Measurements from ENCODE around the gene NOP9.

The NOP9 gene

GRCh38 chr14:24283796-24284460 lies 15.7 kb upstream of the NOP9 start:
- no peak for DNase-seq

DNA sequence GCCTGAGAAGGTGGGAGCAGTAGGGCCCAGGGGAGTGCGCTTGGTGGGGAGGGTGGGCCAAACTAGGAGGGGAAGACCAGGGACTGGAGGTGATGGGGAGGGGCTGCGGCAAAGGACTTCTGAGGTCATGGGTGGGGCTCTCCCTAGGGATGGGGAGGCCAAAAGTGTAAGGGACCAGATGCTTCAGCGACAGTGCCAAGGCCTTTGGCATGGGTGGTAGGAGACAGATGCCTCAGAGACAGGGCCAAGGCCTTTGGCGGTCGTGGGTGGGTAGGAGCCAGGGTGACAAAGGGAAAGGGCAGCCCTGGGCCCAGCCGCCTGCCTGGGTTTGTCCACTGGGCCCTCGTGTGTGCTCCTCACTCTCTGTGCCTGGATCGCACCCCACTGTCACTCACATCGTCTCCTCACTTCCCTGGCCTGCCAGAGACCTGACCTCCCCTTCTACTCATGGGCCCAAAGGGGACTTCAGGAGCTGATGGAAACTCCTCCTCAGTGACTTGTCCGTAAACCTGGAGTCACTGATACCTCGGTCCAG lies 15.1 kb upstream of the NOP9 start:
- no peak for DNase-seq

DNA sequence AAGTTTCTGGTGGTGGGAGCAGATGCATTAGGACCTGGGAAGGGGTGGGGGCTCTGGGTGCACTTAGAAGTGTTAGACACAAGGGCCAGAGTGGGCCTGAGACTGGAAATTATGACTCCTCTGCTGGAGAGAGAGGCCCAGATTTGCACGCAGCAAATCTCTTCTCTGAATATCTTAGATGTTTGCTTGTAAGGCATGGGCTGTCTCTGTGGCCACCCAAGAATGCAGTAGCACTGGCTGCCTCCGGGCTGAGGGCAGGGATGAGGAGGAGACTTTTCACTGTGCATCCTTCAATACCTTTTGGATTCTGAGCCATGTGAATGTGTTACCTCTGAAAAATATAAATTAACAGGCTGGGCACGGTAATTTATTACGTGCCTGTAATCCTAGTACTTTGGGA lies 14.3 kb upstream of the NOP9 start:
- DNase-seq = no peak

DNA sequence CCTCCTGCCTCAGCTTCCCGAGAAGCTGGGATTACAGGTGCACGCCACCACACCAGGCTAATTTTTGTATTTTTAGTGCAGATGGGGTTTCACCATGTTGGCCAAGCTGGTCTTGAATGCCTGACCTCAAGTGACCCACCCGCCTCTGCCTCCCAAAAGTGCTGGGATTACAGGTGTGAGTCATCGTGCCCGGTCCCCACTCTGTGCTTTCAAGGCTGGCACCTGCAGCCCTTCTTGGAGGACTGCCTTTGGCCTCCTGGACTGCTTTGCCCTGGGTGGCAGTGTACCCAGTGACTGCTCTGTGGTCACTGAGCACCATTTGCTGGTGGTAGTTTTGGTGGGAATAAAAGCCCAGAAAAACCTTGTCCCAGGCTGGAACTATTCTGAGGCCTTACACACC lies 12.7 kb upstream of the NOP9 start:
- no peak for DNase-seq

GRCh38 chr14:24289649-24290280 lies 9.9 kb upstream of the NOP9 start:
- no peak for DNase-seq

DNA sequence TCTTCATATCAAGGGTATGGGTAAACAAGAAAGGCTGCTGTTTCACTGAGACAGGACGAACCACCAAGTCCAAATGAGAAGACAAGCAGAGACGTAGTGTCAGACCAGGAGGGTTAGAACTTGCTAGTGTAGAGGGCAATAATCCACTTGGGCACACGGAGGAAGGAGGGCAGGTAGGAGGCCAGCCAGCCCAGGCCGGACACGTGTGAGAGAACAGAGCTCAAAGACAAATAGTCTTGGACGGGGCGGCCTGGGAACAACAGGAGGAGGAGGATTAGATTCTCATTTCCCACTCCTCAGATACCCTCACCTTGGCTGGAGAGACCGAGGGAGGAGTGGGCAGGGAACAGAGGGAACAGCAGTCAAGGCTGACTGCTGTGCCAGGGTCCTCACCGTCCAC lies 8.9 kb upstream of the NOP9 start:
- DNase-seq = no peak

DNA sequence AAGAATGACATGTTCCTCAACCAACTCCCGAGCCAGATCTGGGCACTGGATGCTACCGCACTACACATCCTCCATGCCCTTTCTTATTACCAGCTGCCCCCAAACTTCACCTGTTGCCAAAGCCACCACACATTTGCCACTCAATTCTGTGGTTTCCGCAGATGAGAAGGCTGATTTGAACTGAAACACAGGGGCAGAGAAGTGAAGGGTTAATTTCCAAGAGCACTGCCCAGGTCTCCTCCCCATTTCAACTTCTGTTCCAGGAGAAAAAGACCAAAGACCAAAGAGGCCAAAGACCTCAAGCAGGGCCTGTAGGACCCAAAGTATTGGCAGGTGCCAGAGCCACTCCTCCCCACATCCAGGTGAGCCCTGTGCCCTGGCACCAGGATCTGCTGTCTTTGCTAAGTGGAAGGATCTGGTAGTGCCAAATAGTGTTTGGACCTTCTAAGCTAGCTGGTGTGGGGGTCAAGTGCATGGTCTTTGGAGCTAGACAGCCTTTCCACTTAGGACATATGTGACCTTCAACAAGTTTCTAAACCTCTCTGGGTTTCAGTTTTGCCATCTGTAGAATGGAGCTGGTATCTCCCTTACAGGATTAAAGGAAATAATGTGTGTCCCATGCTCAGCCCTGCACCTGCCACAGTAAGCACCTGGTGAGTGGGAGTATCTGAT lies 8.1 kb upstream of the NOP9 start:
- no peak for DNase-seq

- DNase-seq = no peak
Measured at GRCh38 chr14:24292118-24292807, 7.4 kb upstream of the NOP9 start.

DNA sequence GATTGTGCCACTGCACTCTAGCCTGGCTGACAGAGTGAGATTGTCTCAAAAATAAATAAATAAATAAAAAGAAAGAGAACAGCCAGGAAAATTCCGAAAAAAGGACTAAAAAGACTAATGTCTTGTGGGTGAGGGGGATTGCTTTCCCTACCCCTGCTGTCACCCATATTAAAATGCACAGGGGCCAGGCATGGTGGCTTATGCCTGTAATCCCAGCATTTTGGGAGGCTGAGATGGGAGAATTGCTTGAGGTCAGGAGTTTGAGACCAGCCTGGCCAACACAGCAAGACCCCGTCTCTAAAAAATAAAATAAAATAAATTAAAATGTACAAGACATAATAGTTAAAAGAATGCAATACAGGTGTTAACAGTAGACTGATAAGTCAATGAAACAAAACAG lies 6.1 kb upstream of the NOP9 start:
- DNase-seq = no peak

DNA sequence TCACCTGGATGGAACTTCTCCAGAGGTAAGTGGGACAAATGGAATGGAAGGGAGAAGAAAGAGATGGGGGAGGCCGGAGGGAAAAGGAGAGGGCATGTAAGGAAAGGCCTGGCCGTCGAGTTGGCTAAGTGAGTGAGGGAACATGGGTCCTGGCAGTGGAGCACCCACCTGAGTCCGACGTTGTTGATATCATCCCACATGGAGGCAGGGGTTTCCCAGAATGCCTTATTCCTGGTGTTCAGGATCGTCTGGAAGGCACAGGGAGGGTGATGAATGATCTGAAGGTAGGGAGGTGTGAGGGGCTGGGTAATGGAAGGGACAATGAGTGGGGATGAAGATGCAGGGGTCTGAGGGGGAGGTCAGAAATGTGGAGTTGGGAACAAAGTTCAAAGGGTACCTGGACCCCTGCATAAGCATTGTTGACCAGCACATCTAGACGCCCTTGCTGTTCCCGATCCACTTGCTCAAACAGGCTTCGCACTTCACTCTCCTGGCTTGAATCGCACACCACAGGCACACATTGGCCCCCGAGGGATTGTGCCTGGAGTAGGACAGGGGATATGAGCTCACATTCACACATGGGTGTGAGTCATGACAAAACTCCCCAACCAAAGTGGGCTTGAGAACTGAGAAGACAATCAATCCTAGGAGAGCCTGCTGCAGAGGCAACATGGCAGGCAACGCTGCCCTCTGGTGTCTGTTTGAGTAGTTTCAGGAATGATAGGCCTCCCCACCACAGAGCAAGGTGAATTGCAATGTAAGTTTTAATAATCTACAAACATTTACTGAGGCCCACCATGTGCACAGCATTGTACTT lies 3.1 kb upstream of the NOP9 start:
- peak; percentile 73 for DNase-seq

- DNase-seq = no peak
Measured at GRCh38 chr14:24297190-24297964, 2.3 kb upstream of the NOP9 start.

GRCh38 chr14:24298892-24299254 lies 777 bp upstream of the NOP9 start:
- no peak for DNase-seq

DNA sequence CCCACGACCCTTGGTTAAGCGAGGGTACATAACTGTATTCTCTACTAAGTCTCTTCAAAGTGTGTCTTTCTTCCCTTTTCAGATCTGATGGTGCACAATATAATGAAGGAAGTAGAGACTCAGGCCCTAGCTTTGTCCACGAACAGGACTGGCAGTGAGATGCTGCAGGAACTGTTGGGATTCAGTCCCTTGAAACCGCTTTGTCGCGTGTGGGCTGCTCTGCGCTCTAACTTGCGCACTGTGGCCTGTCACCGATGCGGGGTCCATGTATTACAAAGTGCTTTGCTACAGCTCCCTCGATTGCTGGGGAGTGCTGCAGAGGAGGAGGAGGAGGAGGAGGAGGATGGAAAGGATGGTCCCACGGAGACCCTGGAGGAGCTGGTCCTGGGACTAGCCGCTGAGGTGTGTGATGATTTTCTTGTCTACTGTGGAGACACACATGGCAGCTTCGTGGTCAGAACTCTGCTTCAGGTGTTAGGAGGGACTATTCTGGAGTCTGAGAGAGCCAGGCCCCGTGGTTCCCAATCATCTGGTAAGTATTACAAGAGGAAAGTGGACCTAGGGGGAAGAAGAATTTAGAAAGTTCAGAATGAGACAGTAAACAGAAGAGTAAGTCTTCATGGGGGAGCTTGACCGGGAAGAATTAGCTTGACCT lies 803 bp downstream of the NOP9 start:
- DNase-seq = no peak

GRCh38 chr14:24304019-24304387 lies 4.4 kb downstream of the NOP9 start:
- DNase-seq = no peak

- peak; percentile 13 for DNase-seq
Measured at GRCh38 chr14:24307156-24307574, 7.5 kb downstream of the NOP9 start.

- DNase-seq = peak; percentile 67
Measured at GRCh38 chr14:24307575-24308341, 8.1 kb downstream of the NOP9 start, which contains the start of gene CIDEB. TSS of gene CIDEB (minus strand) at chr14:24307977. CDS start at chr14:24307858, 119 bp downstream.

DNA sequence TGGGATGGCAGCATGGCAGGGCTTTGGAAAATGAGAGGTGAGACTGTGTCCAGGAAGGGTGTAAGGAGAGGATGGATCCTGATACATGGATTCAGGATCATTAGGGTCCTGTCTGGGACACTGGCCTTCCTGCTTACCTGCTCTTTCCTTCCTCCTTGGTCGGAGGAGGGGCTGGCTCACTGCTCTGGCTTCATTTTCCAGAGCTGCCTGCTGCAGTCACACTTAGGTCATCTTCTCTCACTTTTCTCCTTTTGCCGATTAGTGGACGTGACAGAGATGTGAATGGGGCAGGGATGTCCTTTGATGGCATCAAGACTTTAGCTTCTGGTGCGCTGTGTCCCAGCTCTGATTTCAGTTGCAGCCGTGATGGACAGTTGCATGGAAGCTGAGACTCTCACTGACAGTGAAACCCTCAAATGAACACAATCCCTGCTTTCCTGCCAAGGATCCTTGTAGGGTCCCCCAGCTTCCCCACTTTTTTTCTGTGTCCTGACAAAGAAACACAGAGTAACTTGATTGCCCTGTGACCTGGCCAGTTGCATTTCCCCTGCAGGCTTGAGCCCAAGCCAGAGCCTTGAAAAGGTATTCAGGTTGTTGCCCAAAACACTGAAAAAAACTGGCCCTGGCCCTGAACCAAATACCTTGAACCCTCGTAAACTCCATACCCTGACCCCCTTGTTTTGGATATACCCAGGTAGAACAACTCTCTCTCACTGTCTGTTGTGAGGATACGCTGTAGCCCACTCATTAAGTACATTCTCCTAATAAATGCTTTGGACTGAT lies 8.9 kb downstream of the NOP9 start:
- DNase-seq = no peak

DNA sequence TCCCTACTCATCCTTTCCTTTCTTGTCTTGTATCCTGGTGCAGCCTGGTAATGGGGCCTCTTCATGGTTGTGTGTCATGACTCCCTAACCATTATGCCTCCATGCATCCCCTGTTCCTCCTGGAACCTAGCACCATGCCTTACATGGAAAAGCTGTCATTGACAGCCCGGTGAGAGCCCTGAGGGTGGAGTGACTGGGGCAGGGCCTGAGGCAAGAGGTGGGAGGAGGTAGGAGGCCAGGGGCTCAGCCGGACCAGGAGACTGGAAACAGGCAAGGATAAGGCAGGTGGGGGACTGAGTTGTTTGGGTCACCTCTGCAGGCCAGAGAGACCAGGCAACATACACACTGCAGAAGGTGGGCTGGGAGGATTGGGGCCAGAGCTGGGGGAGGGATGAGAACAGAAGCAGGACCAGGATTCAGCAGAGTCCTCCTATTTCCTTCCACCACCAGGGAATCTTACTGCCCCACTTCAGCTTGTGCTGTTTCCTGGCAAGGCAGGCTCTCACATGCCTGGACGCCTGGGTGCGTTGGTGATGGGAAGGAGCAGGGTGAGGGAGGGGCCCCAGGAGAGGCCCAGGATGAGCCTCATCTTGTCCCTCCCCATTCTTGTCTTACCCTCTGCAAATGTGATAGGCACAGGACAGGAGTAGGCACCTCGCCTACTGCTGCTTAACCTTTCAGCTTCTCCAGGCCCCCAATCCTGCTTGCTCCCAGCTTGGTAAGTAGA lies 10.1 kb downstream of the NOP9 start, which contains the start of gene LTB4R2:
Gene LTB4R2, plus strand, starts transcription at position 603 of the 727 bp plus-strand sequence. CDS start 525 bp downstream, outside the sequence.
- DNase-seq = peak; percentile 19

DNA sequence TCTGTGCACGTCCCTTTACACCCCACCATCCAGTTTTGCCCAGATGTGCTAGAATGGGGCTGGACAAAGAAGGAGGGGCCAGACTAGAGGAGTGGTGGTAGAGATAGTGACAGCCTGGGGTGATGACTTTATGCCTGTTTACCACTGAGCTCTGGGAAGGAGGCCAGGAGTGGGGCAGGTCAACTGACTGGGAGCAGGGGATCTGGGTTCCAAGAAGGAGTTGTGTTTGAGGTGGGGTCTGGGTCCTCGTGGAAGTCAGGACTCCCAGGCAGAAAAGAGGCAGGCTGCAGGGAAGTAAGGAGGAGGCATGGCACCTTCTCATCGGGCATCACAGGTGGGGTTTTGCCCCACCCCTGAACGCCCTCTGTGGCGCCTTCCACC lies 10.6 kb downstream of the NOP9 start:
- no peak for DNase-seq

Data from right hindlimb (tissue), 1 donor.